HG03520 (cell line): ENCODE data around the gene SAA4.
"Not testable (repeated sequence)": the region's sequence is repeated elsewhere in the genome, so short reads cannot be mapped to it uniquely, and the experiment has no call there.

Experiments
- ATAC-seq: cut with Tn5 transposase; IDR thresholded peaks from one replicate; pipeline ENCODE4 v1.9.1; 2021; ENCODE audit warnings: mild to moderate bottlenecking, moderate library complexity; ENCODE audit not compliant: unreplicated experiment

Gene SAA4

GRCh38 chr11:18247191-18247581 lies 10.6 kb upstream of the SAA4 start:
- ATAC-seq: peak; percentile 15

GRCh38 chr11:18246379-18247190 lies 10.0 kb upstream of the SAA4 start:
- peak; percentile 84 for ATAC-seq

GRCh38 chr11:18245396-18245795 lies 8.8 kb upstream of the SAA4 start:
- no peak for ATAC-seq

- no peak for ATAC-seq
These were observed 7.3 kb upstream of the SAA4 start for GRCh38 chr11:18243783-18244362.

- no peak for ATAC-seq
These were observed 3.1 kb upstream of the SAA4 start for GRCh38 chr11:18239655-18240054.

GRCh38 chr11:18235394-18236334 lies 938 bp downstream of the SAA4 start:
- no peak for ATAC-seq

- ATAC-seq: no peak
These were observed 2.7 kb downstream of the SAA4 start for GRCh38 chr11:18233912-18234311.

GRCh38 chr11:18230859-18231258 lies 5.7 kb downstream of the SAA4 start:
- no peak for ATAC-seq

- peak; percentile 98 for ATAC-seq
These were observed 7.1 kb downstream of the SAA4 start for GRCh38 chr11:18229501-18229900.

- ATAC-seq: no peak
These were observed 10.7 kb downstream of the SAA4 start for GRCh38 chr11:18225913-18226312.

- ATAC-seq: no peak
These were observed 12.8 kb downstream of the SAA4 start for GRCh38 chr11:18223591-18224387.

- no peak for ATAC-seq
These were observed 13.7 kb downstream of the SAA4 start for GRCh38 chr11:18222814-18223421.

- ATAC-seq: no peak
These were observed 15.2 kb downstream of the SAA4 start for GRCh38 chr11:18221274-18221876.

GRCh38 chr11:18209058-18209457 lies 27.5 kb downstream of the SAA4 start:
- ATAC-seq: no peak

- no peak for ATAC-seq
These were observed 31.8 kb downstream of the SAA4 start for GRCh38 chr11:18204771-18205170.

- ATAC-seq: no peak
These were observed 32.4 kb downstream of the SAA4 start for GRCh38 chr11:18204220-18204619.

GRCh38 chr11:18203723-18204122 lies 32.9 kb downstream of the SAA4 start:
- no peak for ATAC-seq

GRCh38 chr11:18197738-18198137 lies 38.9 kb downstream of the SAA4 start:
- ATAC-seq: not testable (repeated sequence)

- no peak for ATAC-seq
These were observed 40.1 kb downstream of the SAA4 start for GRCh38 chr11:18196532-18196931.

- ATAC-seq: no peak
These were observed 43.6 kb downstream of the SAA4 start for GRCh38 chr11:18193010-18193409.
